Smooth muscle cell (in vitro differentiated cells): ENCODE measurements around the gene PAQR9. TPM values are rescaled to one million over a fixed set of nuclear protein-coding genes. Genes with fewer than 3 reads are reported as not detected.

Experiments
- DNase-seq: peaks from one replicate; lab custom pipeline; 2025; ENCODE audit not compliant: unreplicated experiment; lab: John Stamatoyannopoulos, UW
- H2AFZ ChIP-seq: fragments of 200-600 bp; sonication (generic); 2 replicates; pipeline ENCODE4 v1.6.0; 2016; ENCODE audit warnings: antibody characterized with exemption, low read depth, mild to moderate bottlenecking
- H3F3A ChIP-seq: fragments of 200-600 bp; sonication (generic); 2 replicates; pipeline ENCODE4 v1.6.0; 2017; ENCODE audit warnings: antibody characterized with exemption, low read depth
- H3K27ac ChIP-seq: fragments of 200-600 bp; sonication (generic); 2 replicates; pipeline ENCODE4 v1.5.1; 2016; ENCODE audit warnings: low read depth, mild to moderate bottlenecking
- H3K27me3 ChIP-seq: fragments of 200-600 bp; sonication (generic); 2 replicates; pipeline ENCODE4 v1.6.1; 2016; ENCODE audit warnings: low read depth, mild to moderate bottlenecking
- H3K36me3 ChIP-seq: fragments of 200-600 bp; sonication (generic); 2 replicates; pipeline ENCODE4 v1.5.1; 2016; ENCODE audit warnings: low read depth
- H3K4me1 ChIP-seq: fragments of 200-600 bp; sonication (generic); 2 replicates; pipeline ENCODE4 v1.5.1; 2016; ENCODE audit warnings: low read depth
- H3K4me2 ChIP-seq: fragments of 200-600 bp; sonication (generic); 2 replicates; pipeline ENCODE4 v1.6.0; 2016; ENCODE audit warnings: mild to moderate bottlenecking
- H3K4me3 ChIP-seq: fragments of 200-600 bp; sonication (generic); 2 replicates; pipeline ENCODE4 v1.5.1; 2016; ENCODE audit warnings: mild to moderate bottlenecking
- H3K79me2 ChIP-seq: fragments of 200-600 bp; sonication (generic); 2 replicates; pipeline ENCODE4 v1.6.0; 2016; ENCODE audit warnings: low read depth, mild to moderate bottlenecking
- H3K9ac ChIP-seq: fragments of 200-600 bp; sonication (generic); 2 replicates; pipeline ENCODE4 v1.6.0; 2016; ENCODE audit warnings: low read depth
- H3K9me3 ChIP-seq: fragments of 200-600 bp; sonication (generic); replicated peaks from 2 replicates; pipeline ENCODE4 v1.5.1; 2016; ENCODE audit warnings: low read depth
- H4K20me1 ChIP-seq: fragments of 200-600 bp; sonication (generic); 2 replicates; pipeline ENCODE4 v1.6.0; 2016; ENCODE audit warnings: low read depth
- CTCF ChIP-seq: fragments of 200-600 bp; sonication (generic); IDR thresholded peaks from 2 replicates; pipeline ENCODE4 v1.5.1; 2017; ENCODE audit warnings: borderline replicate concordance, mild to moderate bottlenecking, antibody characterized with exemption; ENCODE audit not compliant: insufficient read depth, poor library complexity, severe bottlenecking
- WGBS: methylation state at CpG from one replicate; pipeline ENCODE4 v1.1.7; 2016; ENCODE audit warnings: low lambda C conversion rate; 5-methylcytosine and 5-hydroxymethylcytosine counted together
- polyA plus RNA-seq: library from polyadenylated mRNA; unstranded; fragments of >200 nt; fragmentation: Nextera tagmentation; extraction: Ambion mirVana; gene quantifications from 2 replicates; pipeline ENCODE4 v1.2.1, GENCODE V29; 2016
- total RNA-seq: library from RNA; depleted of rRNA; stranded (reverse); fragments of >200 nt; gene quantifications from 2 replicates; pipeline ENCODE4 v1.2.3, GENCODE V29; 2014

The PAQR9 gene
- total and polyA plus RNA-seq, 2 experiments from 2014 or later: 0.13 to 1.0 TPM

- TF ChIP-seq CTCF: no peak
- Histone ChIP-seq H3K79me2 (no peaks in the 10 kb centered on the region), H3K9me3 (no peaks in the 10 kb centered on the region), H3K4me3 (no peak overlapping the region), H3K27me3 (peaks cover 36% of the 10 kb centered on the region), H3K27ac (no peak overlapping the region), H3K9ac (no peak overlapping the region), H3K4me2 (no peak overlapping the region), H3K4me1 (peaks cover 2% of the 10 kb centered on the region), H4K20me1 (no peaks in the 10 kb centered on the region), H3K36me3 (no peaks in the 10 kb centered on the region), H3F3A (no peaks in the 10 kb centered on the region), H2AFZ (no peak overlapping the region)
- 86% methylated on average over 2 of the region's 2 CpGs for WGBS
- no peak for DNase-seq
Observed at GRCh38 chr3:142966808-142967207, 3.3 kb upstream of the PAQR9 start.

- no peak overlapping the region for H2AFZ ChIP-seq
- H3K36me3 ChIP-seq: no peaks in the 10 kb centered on the region
- no peaks in the 10 kb centered on the region for H3F3A ChIP-seq
- no peaks in the 10 kb centered on the region for H3K79me2 ChIP-seq
- no peak overlapping the region for H3K4me2 ChIP-seq
- no peaks in the 10 kb centered on the region for H4K20me1 ChIP-seq
- no peak overlapping the region for H3K4me3 ChIP-seq
- DNase-seq: no peak
- no peak overlapping the region for H3K9ac ChIP-seq
- TF ChIP-seq CTCF: no peak
- H3K27me3 ChIP-seq: peaks cover 45% of the 10 kb centered on the region
- 98% methylated on average over 3 of the region's 3 CpGs for WGBS
- H3K27ac ChIP-seq: no peak overlapping the region
- H3K4me1 ChIP-seq: no peaks in the 10 kb centered on the region
- no peaks in the 10 kb centered on the region for H3K9me3 ChIP-seq
Observed at GRCh38 chr3:142965581-142965980, 2.1 kb upstream of the PAQR9 start.

- 1% methylated on average over 35 of the region's 35 CpGs for WGBS
- Histone ChIP-seq H3K36me3 (no peaks in the 10 kb centered on the region), H3K9ac (no peak overlapping the region), H3K4me1 (no peaks in the 10 kb centered on the region), H3K27me3 (peaks cover 51% of the 10 kb centered on the region), H2AFZ (no peak overlapping the region), H3K4me2 (peak overlapping the region; percentile 93), H3K79me2 (no peaks in the 10 kb centered on the region), H3K27ac (no peak overlapping the region), H3K9me3 (no peaks in the 10 kb centered on the region), H3K4me3 (peak overlapping the region; percentile 67), H4K20me1 (no peaks in the 10 kb centered on the region), H3F3A (no peaks in the 10 kb centered on the region)
- TF ChIP-seq CTCF: no peak
- DNase-seq: no peak
Observed at GRCh38 chr3:142963234-142963515, 299 bp downstream of the PAQR9 start.

- no peak for TF ChIP-seq CTCF
- H3K9ac ChIP-seq: no peak overlapping the region
- H4K20me1 ChIP-seq: no peaks in the 10 kb centered on the region
- no peaks in the 10 kb centered on the region for H3K79me2 ChIP-seq
- peak overlapping the region; percentile 93 for H3K4me2 ChIP-seq
- H3K9me3 ChIP-seq: no peaks in the 10 kb centered on the region
- H3K36me3 ChIP-seq: no peaks in the 10 kb centered on the region
- WGBS: 60% methylated on average over 63 of the region's 63 CpGs
- H3K27ac ChIP-seq: no peak overlapping the region
- peaks cover 51% of the 10 kb centered on the region for H3K27me3 ChIP-seq
- H3K4me3 ChIP-seq: peak overlapping the region; percentile 67
- DNase-seq: no peak
- H3F3A ChIP-seq: no peaks in the 10 kb centered on the region
- no peak overlapping the region for H2AFZ ChIP-seq
- no peaks in the 10 kb centered on the region for H3K4me1 ChIP-seq
Observed at GRCh38 chr3:142962520-142963233, 797 bp downstream of the PAQR9 start.
